Stimulated activated CD4-positive, alpha-beta T cell treated with anti-CD3 and anti-CD28 coated beads, TNF-alpha, amount 100 ng/mL, for 1 hour (primary cell): Measurements from ENCODE around the gene RRP8.

Experiments used
- DNase-seq, 3 donors: peaks; one replicate each; pipeline ENCODE4 v3.0.0-alpha.2; 2020; ENCODE audit warnings: low read depth in 3 of 3, low spot score in 1 of 3

Gene RRP8

DNA sequence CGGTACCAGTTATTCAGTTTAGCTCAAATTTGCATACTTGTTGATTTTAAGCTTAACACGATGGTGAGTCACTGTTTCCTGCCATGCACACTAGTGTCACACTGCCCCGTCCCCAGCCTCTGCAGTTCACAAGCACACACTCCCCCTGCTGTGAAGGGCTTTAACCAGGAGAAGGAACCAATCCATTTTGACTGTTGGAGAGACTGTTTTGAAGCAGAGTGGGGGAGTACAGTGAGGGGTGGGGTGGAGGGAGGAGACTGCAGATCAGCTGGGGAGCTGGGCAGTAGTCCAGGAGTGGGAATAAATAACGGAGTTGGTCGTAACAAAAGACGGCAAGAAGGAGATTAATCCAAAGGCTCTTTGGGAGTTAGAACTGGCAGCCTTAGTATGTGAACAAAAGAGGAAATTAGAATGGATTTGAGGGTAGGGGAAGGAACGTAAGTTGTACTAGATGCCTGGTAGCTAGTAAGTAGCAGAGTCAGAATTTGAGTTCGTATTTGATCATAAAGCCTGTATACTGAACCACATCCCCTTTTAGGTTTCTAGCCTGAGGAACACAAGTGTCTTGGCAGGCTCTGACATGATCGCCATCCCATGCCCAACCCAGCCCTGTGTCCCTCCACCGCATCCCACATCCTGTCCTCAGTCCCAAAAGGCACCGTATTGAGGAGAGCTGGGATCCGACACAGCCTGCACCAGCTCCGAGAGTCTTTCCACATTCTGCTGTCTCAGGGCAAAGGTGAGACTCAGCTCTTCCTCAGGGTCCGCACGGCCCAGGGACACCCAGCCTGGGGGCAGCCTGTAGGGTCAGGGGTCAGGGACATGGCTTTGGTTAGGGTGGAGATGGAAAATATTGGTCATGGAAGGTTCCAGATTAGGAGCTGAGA lies 14.9 kb upstream of the RRP8 start:
- peak; percentile 34 to 58 (median 42) for DNase-seq

DNA sequence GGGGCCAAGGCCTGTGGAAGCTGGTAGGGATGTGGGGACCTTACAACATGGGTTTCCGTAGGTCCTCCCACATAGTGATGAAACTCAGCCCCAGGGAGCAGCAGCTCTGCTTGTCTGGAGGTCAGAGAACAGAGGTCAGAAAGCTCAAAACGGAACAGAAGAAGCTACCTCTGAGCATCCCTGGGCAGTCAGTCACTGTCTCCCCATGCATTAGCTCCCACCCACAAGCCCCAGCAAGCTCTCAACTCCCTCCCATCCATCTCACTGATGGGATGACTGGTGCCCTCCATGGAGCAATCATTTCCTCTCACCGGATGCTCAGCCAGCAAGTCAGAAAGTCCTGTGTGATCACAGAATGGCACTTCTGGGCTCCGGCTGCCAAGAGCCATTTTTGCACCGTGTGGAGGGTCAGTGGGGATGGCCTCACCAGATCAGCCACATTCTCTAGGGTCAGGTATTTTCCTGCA lies 13.9 kb upstream of the RRP8 start:
- no peak for DNase-seq

DNA sequence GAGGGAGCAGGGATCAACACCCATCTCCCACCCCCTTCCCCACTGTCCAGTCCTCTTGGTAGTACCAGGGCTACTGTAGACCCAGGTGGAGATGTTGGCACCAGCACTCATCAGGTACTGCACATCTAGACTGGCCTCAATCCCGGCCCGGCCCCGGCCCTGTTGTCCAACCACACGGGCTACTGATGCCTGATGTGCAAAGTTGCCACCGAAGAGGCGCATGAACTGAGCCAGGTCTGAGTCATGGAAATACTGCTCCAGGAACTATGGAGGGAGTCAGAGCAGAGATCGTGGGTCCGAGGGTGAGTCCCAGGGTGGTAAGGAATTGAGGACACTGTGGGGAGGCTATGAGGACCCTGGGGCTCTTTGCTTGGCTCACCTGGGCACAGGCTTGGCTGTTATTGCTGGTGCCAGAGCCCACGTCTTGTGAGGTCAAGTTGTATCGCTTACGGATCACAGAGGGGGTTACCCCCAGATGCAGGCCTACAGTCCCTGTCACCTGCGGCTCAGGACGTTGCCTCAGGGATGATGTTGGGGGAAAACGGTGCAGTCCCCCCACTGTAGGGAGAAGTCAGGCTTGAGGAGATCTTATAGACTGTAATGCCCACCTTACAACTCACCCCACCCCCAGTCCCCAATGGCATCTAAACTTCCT lies 13.3 kb upstream of the RRP8 start:
- no peak for DNase-seq

DNA sequence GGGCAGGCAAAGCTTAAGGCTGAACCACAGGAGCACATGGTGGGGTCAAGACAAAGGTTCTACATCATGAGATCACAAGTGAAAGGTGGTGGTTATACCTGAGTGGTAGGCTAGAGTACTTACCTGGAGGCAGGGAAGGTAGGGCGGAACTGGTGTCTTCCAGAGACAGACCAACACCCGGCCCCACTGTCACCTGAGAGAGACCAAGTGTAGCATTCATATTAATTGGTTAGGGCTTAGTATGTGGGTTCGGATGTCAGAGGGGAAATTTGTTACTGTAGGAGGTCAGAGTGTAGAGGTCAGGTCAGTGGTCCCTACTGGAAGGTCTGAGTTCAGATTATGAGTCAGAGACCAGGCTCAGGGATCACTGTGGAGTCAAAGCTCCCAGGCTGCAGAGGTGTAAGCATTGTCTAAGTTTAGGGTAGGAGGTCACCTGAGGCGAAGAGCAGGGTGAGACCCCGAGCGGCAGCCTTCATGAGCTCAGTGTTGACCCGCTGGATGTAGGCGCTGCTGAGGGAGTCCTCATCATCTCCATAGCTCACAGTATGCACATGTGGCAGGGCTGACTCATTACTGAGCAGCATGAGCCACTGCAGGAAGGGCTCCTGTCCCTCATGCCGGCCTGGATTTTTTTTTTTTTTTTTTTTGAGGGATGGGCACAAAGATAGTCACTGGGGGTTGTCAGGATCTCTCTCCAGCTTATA lies 12.6 kb upstream of the RRP8 start:
- no peak for DNase-seq

DNA sequence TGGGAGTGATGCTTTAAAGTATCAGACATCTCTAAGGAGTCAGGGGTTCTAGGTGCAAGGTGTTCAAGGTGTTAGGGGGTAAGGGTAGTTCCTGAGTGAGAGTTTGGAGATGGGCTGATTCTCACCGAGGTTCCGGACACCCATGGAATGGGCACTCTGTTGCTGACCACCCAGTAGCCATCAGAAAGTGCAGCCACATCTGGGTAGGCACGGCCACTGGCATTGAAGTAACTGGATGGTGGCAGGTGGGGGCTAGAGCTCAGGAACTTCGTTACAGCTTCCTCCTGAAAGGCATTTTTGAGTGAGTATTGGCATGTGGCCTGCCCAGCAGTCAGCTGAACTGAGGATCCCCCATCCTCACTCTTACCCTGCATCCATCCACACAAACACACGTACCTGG lies 11.6 kb upstream of the RRP8 start:
- DNase-seq: no peak

DNA sequence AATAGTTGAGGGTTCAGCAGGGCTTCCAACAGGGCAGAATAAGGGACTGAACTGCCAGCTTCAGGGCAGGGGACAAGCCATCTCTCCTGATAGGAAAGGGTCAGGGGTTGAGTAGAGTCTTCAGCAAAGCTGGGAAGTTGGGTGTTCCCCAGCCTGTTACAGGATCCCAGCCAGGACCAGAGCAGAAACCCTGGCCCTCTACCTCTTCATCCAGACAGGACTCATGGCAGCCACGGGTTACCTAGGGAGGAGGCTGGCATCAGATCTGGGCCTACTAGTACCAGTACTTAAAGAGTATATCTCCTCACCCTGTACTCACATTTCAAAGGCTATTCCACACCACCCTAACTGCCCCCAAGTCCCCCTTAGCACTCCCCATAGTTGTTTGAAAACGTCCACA lies 11.0 kb upstream of the RRP8 start:
- no peak for DNase-seq

DNA sequence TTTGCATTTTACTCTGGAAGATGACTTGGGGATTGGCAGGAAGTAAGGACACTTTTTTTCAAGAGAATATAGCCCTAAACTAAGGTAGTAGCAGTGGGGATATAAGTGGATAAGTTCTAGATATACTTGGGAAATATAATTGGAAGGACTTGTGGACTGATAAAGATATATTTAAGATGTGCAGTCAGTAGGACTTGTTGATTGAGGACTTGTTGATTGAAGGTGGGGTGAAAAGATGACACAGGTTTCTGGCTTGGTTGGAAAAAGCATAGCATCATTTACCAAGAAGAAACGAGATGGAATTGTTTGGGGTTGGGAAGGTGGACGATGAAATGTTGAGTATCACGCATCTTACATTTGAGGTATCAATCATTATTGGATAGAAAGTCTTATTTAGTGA lies 10.1 kb upstream of the RRP8 start:
- DNase-seq: no peak

DNA sequence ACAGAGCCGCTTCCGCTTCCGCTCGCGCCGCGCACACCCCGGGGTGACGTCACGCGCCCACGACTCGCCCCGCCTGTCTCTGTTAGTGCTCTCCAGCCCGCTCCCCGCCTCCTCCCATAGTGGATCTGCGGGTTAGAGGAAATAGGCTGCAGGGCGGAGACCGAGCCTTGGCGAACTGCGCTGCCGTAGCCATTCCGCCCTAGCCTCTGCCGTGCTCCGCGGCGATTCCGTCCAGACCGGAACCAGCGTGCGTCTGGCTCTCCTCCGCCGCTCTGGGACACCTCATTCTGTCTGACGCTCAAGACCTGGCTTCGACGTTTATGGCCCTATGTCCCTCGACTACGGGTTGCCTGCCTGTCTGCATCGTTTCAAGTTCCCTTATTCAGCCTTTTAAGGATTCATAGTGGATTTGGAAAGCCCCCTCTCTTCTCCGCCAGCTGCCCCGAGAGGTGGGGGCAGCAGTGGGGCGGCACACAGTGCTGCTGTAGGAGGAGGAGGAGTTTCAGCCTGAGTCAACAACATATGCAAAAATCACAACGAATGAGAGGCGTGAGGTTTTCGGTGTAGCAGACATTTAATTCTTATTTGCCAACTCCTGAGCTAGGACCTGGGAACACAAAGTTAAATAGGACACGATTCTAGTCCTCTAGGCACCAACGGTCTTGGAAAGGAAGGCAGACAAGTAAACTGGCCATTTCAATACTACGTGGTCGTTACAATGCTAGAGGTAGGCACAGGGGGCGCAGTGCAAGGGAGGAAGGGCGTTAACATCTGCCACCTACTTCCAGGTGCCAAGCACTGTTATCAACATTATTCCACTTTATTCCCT lies 9.0 kb upstream of the RRP8 start, which contains the start of gene TAF10:
Gene TAF10 (minus strand): TSS at position 4 of the 829 bp plus-strand sequence. CDS start 27 bp downstream, outside the sequence.
- DNase-seq: peak; percentile 80 to 94 (median 88)

DNA sequence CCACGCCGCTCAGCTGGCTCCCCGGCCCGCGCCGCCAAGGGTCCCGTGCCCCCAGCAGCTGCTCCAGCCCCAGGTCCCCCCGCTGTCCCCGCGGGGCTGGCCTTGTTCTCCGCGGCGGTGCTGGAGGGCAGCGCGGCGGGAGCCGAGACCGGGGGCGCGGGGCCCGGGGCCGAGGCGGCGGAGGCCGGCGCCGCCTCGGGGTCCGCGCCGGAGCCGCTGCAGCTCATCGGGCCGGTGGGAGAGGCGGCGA lies 8.5 kb upstream of the RRP8 start:
- DNase-seq: no peak

DNA sequence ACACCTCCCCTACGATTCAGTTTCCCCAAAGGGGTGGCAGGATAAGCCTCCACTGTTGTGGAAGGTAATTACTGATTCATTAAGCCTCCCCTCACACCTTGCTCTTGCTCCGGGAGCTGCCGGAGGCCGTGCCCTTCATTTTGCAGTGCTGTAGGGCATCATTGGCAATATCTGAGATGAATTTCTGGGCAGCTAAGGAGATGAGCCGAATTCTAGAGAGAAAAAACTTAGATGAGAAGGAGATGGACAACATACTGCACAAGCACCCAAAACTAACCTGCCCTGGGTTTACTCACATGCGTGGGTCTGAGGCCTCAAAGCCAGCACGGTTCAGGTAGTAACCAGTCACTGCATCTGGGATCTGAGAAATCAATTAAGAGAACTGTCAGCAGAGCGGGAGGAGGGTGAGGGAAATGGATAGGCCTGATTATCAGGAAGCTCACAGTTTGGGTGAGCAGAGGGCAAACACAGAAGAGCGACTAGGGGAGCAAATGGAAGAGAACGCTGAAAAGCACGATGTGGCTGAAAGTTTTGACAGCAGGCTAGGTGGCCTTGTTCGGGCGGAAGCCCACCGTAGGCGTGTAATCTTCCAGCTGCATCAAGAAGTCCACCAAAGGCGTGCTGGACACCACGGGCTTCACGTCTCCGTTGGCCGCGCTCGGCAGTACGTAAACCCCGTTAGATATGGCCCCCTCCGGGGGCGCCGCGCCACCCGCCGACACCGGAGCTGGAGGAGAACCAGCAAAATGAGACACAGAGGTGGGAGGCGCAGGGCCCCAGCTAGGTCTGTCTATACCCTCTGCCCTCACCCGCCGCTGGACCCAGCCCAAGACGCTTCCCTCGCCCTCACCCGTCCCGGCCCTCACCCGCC lies 7.9 kb upstream of the RRP8 start:
- no peak for DNase-seq

DNA sequence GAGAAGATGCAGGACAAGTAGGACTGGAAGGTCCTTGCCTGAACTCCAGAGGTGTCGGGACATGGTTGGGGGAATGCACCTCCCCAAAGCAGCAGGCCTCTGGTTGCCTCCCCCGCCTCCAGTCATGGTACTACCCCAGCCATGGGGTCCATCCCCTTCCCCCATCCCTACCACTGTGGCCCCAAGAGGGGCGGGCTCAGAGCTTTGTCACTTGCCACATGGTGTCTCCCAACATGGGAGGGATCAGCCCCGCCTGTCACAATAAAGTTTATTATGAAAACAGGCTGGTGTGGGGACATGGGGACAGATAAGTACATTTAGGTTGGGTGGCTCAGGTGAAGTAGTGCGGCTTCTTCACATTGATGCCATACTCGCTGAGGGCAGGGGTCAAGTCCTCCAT lies 7.2 kb upstream of the RRP8 start:
- no peak for DNase-seq

DNA sequence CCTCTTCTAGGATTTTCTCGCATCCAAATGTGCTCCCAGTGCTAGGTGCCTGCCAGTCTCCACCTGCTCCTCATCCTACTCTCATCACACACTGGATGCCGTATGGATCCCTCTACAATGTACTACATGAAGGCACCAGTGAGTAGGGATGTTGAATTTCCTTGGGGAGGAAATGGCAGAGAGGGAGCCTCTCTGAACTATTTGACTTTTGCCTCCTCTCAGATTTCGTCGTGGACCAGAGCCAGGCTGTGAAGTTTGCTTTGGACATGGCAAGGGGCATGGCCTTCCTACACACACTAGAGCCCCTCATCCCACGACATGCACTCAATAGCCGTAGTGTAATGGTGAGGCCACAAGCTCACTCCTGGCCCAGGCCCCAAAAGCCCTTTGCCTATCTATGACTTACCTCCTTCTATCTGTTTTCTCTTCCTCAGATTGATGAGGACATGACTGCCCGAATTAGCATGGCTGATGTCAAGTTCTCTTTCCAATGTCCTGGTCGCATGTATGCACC lies 6.1 kb upstream of the RRP8 start:
- DNase-seq: no peak

DNA sequence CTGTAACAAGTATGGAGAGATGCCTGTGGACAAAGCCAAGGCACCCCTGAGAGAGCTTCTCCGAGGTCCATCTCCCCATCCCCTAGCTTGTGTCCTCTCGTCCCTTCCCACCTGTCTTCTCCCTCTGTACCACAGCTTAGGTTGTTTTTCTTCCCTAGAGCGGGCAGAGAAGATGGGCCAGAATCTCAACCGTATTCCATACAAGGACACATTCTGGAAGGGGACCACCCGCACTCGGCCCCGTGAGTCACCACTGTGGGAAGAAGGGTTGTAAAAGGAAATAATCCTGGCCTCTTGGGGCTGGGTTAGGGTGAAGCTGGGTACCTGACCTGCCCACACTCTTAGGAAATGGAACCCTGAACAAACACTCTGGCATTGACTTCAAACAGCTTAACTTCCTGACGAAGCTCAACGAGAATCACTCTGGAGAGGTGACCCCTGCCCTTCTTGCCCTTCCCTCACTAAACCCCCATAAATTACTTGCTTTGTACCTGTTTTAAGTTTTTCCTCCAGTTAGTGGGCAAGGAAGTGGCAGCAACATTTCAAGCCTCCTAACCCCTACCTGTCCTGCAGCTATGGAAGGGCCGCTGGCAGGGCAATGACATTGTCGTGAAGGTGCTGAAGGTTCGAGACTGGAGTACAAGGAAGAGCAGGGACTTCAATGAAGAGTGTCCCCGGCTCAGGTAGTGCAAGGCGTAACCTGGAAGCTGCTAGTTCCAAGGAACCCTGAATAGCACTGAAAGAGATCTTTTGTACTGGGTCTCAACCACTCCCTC lies 5.5 kb upstream of the RRP8 start:
- no peak for DNase-seq

DNA sequence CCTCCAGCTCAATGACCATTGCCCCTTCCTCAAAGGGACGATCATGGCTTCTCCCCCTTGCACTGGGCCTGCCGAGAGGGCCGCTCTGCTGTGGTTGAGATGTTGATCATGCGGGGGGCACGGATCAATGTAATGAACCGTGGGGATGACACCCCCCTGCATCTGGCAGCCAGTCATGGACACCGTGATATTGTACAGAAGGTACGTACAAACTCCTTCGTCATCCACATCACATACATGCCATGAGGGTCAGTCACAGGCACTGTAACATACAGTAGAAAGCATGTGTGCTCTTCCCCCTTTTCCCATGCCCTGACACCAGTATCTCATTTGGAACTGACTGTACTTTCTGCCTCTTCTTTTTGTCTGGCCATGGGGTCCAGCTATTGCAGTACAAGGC lies 4.6 kb upstream of the RRP8 start:
- no peak for DNase-seq

DNA sequence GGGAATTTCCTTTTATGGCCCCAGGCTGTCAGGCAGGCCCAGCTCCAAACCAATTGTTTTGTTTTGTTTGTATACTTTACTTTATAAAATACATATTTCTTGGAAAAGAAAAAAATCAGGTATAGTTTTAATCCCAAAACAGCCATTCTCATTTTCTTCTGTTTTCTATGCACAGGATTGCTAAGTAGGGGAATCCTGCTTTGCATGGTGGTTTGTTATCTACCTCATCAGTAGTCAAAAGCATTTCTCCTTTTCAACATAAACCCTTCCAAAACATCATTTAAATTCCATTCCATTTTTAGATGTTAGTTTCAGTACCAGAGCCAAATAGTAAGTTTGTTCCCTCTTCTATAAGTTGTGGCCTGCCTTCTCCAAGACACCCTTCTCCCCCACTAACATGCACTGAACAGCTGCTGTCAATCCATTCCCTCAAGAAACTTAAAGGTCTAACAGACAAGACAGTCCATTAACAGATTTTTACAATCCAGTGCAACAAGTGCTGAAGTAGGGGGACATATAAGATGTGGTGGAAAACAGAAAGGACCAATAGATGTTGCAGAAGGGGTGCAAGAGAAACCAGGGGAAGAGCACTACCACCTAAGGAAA lies 3.9 kb upstream of the RRP8 start:
- DNase-seq: no peak

DNA sequence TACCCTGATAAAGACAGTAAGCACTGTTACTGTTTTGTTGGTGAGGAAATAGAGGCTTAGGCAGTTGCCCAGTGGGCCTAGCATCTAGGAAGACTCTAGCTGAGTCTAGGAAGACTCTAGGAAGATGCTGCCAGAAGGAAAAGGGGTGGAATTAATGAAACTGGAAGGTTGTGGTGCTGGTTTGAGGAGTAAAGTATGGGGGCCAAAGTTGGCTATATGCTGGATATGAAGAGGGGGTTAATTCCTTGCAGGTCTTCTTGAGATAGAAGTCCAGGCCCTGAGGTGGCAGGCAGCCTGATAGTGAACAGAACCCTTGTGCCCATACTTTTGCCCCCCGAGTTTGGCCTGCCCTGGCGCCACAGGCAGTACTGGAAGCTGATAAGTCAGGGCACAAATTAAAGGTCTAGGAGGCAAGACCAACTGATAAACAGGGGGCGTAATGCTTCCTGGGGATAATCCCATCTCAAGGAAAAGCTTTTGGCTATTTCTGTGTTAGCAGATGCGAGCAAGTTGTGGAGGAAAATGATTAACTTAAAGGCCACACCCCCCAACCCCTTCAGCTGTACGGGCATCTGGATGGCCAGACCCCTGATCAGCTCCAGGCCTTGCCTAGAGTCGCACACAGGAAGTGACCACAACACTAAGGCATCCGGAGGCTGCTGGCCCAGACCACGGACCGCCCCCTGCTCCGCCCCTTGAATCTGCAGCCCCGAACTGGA lies 3.2 kb upstream of the RRP8 start:
- DNase-seq: no peak

DNA sequence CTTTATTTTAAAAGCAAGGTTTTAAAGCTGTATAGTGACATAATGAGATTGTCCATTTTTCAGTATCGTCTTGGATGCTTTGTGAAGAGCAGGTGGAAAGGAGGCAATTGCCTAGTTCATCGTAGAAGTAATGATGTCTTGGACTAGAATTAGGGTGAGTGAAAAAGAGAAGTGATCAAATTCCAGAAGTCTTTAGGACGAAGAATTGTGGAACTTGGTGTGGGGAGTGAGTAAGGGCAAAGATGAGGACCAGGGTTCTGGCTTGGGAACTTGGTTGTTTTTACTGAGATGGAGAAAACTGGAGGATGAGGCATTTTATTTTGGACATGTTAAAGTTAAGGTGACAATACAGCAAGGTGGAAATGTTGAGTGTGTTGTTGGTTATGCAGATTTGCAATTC lies 1.4 kb upstream of the RRP8 start:
- no peak for DNase-seq

DNA sequence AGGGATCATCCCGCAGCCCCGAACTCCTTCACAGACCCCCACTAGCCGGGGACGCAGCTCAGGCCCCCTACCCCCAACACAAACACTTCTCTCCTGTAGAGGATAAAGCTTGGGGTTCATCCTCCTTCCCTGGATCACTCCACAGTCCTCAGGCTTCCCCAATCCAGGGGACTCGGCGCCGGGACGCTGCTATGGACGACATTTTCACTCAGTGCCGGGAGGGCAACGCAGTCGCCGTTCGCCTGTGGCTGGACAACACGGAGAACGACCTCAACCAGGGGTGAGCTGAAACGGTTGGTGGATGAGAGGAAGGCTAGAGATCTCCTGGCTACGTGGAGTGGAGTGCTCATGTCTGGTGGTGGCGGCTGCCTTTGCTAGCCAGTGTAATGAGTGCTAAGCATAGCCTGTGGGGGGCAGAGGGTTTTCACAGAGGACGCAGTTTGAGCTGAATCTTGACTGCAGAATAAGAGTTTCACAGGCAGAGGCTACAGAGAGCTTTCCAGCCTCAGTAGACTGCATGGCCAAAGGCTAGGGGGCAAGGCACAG lies 738 bp upstream of the RRP8 start:
- no peak for DNase-seq
